Neural progenitor cell (in vitro differentiated cells): ENCODE data around the gene ZNF202. TPM values are rescaled to one million over a fixed set of nuclear protein-coding genes. Genes with fewer than 3 reads are reported as not detected.
A peak's percentile ranks its signal among the peaks of the same experiment; 100 is the strongest.
"Not testable (repeated sequence)": the region's sequence is repeated elsewhere in the genome, so short reads cannot be mapped to it uniquely, and the experiment has no call there.

ENCODE experiments used
- DNase-seq: peaks from one replicate; pipeline ENCODE4 v3.0.0-alpha.2; 2016; ENCODE audit warnings: low spot score
- H2AFZ ChIP-seq: fragments of 200-600 bp; sonication (generic); replicated peaks from 2 replicates; pipeline ENCODE4 v1.6.1; 2016; ENCODE audit warnings: antibody characterized with exemption
- H3F3A ChIP-seq: fragments of 200-600 bp; sonication (generic); 2 replicates; pipeline ENCODE4 v1.6.1; 2016; ENCODE audit warnings: antibody characterized with exemption, low read depth
- H3K27ac ChIP-seq: fragments of 200-600 bp; sonication (generic); 2 replicates; pipeline ENCODE4 v1.5.1; 2016; ENCODE audit warnings: mild to moderate bottlenecking
- H3K27me3 ChIP-seq: fragments of 200-600 bp; sonication (generic); 2 replicates; pipeline ENCODE4 v1.6.1; 2016; ENCODE audit warnings: mild to moderate bottlenecking, moderate library complexity
- H3K36me3 ChIP-seq: fragments of 200-600 bp; sonication (generic); 2 replicates; pipeline ENCODE4 v1.5.1; 2016
- H3K4me1 ChIP-seq: fragments of 200-600 bp; sonication (generic); 2 replicates; pipeline ENCODE4 v1.6.1; 2016; ENCODE audit warnings: mixed run types
- H3K4me2 ChIP-seq: fragments of 200-600 bp; sonication (generic); 2 replicates; pipeline ENCODE4 v1.6.1; 2016
- H3K4me3 ChIP-seq: fragments of 200-600 bp; sonication (generic); 2 replicates; pipeline ENCODE4 v1.5.1; 2016
- H3K79me2 ChIP-seq: fragments of 200-600 bp; sonication (generic); 2 replicates; pipeline ENCODE4 v1.6.1; 2016; ENCODE audit warnings: low read depth
- H3K9ac ChIP-seq: fragments of 200-600 bp; sonication (generic); 2 replicates; pipeline ENCODE4 v1.6.1; 2016
- H3K9me3 ChIP-seq: fragments of 200-600 bp; sonication (generic); 2 replicates; pipeline ENCODE4 v1.5.1; 2016; ENCODE audit warnings: low read depth
- H4K20me1 ChIP-seq: fragments of 200-600 bp; sonication (generic); 2 replicates; pipeline ENCODE4 v1.6.1; 2016; ENCODE audit warnings: low read depth
- H3K27ac Mint-ChIP-seq: 3 replicates; pipeline ENCODE4 v1.8.0; 2021; ENCODE audit warnings: mixed read lengths
- H3K27me3 Mint-ChIP-seq: 2 replicates; pipeline ENCODE4 v1.8.0; 2022; ENCODE audit warnings: low read depth, mild to moderate bottlenecking, inconsistent platforms, moderate library complexity, mixed read lengths; ENCODE audit not compliant: insufficient read depth
- H3K36me3 Mint-ChIP-seq: 3 replicates; pipeline ENCODE4 v1.8.0; 2021; ENCODE audit warnings: mixed read lengths
- H3K4me1 Mint-ChIP-seq: 3 replicates; pipeline ENCODE4 v1.8.0; 2021; ENCODE audit warnings: mixed read lengths
- H3K4me3 Mint-ChIP-seq: 3 replicates; pipeline ENCODE4 v1.8.0; 2021; ENCODE audit warnings: mild to moderate bottlenecking, moderate library complexity, mixed read lengths
- H3K9me3 Mint-ChIP-seq: 3 replicates; pipeline ENCODE4 v1.8.0; 2020; ENCODE audit warnings: mixed read lengths
- EZH2 ChIP-seq: fragments of 200-600 bp; sonication (generic); IDR thresholded peaks from 2 replicates; pipeline ENCODE4 v1.6.1; 2017; ENCODE audit warnings: antibody characterized with exemption, mild to moderate bottlenecking, moderate library complexity
- EZH2phosphoT487 ChIP-seq: fragments of 200-600 bp; sonication (generic); IDR thresholded peaks from 2 replicates; pipeline ENCODE4 v1.6.1; 2017; ENCODE audit warnings: antibody characterized with exemption
- total RNA-seq: library from RNA; depleted of rRNA; stranded (reverse); fragments of >200 nt; gene quantifications from 2 replicates; pipeline ENCODE4 v1.2.3, GENCODE V29; 2015; ENCODE audit warnings: low replicate concordance
- TF ChIP-seq, protein P1 (sequence below): fragments of 200-600 bp; sonication (generic); IDR thresholded peaks from 2 replicates; pipeline ENCODE4 v1.5.1; 2017; ENCODE audit warnings: antibody characterized with exemption, mild to moderate bottlenecking

The ZNF202 gene
- total RNA-seq, 1 donor from 2014 or later, result 16.4 TPM

DNA sequence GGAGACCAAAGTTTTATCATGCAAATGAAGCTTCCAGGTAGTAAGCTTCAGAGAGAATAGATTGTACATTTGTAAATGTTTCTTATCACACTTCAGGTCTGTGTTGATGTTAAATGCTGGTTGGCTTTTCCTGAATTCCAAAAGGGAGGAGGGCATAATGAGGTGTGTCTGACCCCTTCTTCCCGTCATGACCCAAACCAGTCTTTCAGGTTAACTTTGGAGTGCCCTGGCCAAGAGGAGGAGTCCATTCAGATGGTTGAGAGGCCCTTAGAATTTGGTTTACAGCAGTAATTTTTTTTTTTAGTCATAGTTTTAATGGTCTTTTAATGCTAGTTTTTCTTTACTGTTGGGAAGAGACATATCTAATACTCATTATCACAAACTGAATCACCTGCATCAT, 10.3 kb upstream of the ZNF202 start:
- no peak overlapping the region for H2AFZ ChIP-seq
- H3K79me2 ChIP-seq, result no peaks in the 10 kb centered on the region
- no peak overlapping the region for H3K4me2 ChIP-seq
- no peaks in the 10 kb centered on the region for H3K36me3 ChIP-seq
- TF ChIP-seq EZH2, result no peak
- TF ChIP-seq EZH2phosphoT487, result no peak
- TF ChIP-seq, protein P1, sequence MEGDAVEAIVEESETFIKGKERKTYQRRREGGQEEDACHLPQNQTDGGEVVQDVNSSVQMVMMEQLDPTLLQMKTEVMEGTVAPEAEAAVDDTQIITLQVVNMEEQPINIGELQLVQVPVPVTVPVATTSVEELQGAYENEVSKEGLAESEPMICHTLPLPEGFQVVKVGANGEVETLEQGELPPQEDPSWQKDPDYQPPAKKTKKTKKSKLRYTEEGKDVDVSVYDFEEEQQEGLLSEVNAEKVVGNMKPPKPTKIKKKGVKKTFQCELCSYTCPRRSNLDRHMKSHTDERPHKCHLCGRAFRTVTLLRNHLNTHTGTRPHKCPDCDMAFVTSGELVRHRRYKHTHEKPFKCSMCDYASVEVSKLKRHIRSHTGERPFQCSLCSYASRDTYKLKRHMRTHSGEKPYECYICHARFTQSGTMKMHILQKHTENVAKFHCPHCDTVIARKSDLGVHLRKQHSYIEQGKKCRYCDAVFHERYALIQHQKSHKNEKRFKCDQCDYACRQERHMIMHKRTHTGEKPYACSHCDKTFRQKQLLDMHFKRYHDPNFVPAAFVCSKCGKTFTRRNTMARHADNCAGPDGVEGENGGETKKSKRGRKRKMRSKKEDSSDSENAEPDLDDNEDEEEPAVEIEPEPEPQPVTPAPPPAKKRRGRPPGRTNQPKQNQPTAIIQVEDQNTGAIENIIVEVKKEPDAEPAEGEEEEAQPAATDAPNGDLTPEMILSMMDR, result no peak
- Mint-ChIP-seq H3K27ac (no peak overlapping the region), H3K36me3 (no peaks in the 10 kb centered on the region), H3K4me1 (no peaks in the 10 kb centered on the region), H3K27me3 (peaks cover 8% of the 10 kb centered on the region), H3K4me3 (no peak overlapping the region), H3K9me3 (no peaks in the 10 kb centered on the region)
- H3K9me3 ChIP-seq, result no peaks in the 10 kb centered on the region
- H3F3A ChIP-seq, result no peaks in the 10 kb centered on the region
- DNase-seq, result no peak
- no peak overlapping the region for H3K9ac ChIP-seq
- no peaks in the 10 kb centered on the region for H4K20me1 ChIP-seq
- H3K4me3 ChIP-seq, result no peak overlapping the region
- no peaks in the 10 kb centered on the region for H3K27me3 ChIP-seq
- H3K4me1 ChIP-seq, result no peaks in the 10 kb centered on the region
- H3K27ac ChIP-seq, result no peak overlapping the region

DNA sequence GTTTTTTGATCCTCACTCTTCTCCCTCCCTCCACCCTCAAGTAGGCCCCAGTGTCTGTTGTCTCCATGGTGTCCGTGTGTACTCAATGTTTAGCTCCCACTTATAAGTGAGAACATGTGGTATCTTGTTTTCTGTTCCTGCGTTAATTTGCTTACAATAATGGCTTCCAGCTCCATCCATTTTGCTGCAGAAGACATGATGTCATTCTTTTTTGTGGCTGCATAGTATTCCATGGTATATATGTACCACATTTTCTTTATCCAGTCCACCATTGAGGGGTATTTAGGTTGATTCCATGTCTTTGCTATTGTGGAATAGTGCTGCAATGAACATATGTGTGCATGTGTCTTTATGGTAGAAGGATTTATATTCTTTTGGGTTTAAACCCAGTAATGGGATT, 6.9 kb upstream of the ZNF202 start:
- H3K36me3 Mint-ChIP-seq, result not testable (repeated sequence)

DNA sequence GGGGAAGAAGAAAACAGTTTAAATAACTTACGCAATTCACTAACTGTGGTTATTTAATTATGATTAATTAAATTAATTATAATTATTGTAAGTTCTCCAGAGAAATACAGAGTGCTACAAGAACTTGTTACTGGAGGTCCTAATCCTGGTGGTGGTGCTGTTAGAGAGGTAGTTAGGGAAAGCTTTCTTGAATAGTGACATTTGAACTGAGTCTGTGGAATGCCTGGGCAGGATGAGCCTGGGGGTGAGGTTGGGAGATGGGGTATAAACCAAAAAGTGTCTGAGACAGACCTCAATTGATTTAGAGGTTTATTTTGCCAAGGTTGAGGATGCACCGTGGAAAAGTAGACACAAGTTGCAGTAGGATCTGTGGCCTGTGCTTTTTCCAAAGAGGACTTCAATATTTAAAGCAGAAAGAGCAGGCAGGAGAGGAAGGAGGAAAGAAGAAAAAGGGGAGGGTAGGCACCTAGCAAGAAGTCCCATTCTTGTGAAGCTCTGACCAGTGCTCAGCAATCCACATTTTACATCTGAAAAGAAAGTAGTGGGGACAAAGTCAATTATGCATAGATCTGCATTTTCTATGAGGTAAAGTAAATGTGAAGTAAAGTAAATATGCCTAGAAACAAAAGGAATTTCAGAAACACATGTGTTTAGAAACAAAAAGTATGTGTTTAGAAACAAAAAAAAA, 4.4 kb upstream of the ZNF202 start:
- H3K9me3 Mint-ChIP-seq, result no peaks in the 10 kb centered on the region
- H3K36me3 Mint-ChIP-seq, result no peaks in the 10 kb centered on the region
- TF ChIP-seq EZH2phosphoT487 (no peak), EZH2 (no peak)
- TF ChIP-seq, protein P1, result peak; percentile 33
- H3K27me3 ChIP-seq, result no peaks in the 10 kb centered on the region
- no peak overlapping the region for H3K4me3 Mint-ChIP-seq
- H3F3A ChIP-seq, result peaks cover 18% of the 10 kb centered on the region
- H3K27ac ChIP-seq, result no peak overlapping the region
- peaks cover 5% of the 10 kb centered on the region for H3K79me2 ChIP-seq
- no peak overlapping the region for H3K9ac ChIP-seq
- no peak overlapping the region for H3K27ac Mint-ChIP-seq
- peak overlapping the region; percentile 85 for H2AFZ ChIP-seq
- H3K9me3 ChIP-seq, result no peaks in the 10 kb centered on the region
- H3K4me1 Mint-ChIP-seq, result peaks cover 10% of the 10 kb centered on the region
- peak; percentile 41 for DNase-seq
- H3K4me1 ChIP-seq, result peaks cover 18% of the 10 kb centered on the region
- no peak overlapping the region for H3K4me2 ChIP-seq
- no peak overlapping the region for H3K4me3 ChIP-seq
- H3K27me3 Mint-ChIP-seq, result peaks cover 5% of the 10 kb centered on the region
- no peaks in the 10 kb centered on the region for H3K36me3 ChIP-seq
- H4K20me1 ChIP-seq, result peaks cover under 1% of the 10 kb centered on the region

More for the DNA sequence above, 6.9 kb upstream of the ZNF202 start:
- H3K36me3 ChIP-seq, H3K4me1 ChIP-seq, H3K27ac Mint-ChIP-seq, H3K4me3 ChIP-seq, H3K27me3 Mint-ChIP-seq, H3K9ac ChIP-seq, H3K4me1 Mint-ChIP-seq, H4K20me1 ChIP-seq, H2AFZ ChIP-seq, H3K9me3 Mint-ChIP-seq, H3F3A ChIP-seq, H3K9me3 ChIP-seq, H3K4me3 Mint-ChIP-seq, H3K4me2 ChIP-seq, H3K27me3 ChIP-seq, DNase-seq, H3K27ac ChIP-seq, H3K79me2 ChIP-seq: not testable (repeated sequence)

DNA sequence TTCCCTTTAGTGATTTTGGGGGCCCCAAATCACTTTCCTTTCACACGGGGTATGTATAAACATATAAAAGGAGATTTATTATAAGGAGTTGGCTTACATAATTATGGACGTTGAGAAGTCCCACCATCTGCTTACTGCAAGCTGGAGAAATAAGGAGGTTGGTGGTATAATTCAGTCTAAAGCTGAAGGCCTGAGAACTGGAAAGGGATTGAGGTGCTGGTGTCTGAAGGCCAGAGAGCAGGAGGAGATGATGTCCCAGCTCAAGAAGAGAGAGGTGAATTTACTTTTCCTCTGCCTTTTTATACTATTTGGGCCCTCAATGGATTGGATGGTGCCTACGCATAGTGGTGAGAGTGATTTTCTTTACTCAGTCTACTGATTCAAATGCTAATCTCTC, 1.3 kb upstream of the ZNF202 start:
- DNase-seq, result no peak
- H3K27me3 Mint-ChIP-seq, result peaks cover 8% of the 10 kb centered on the region
- peak overlapping the region; percentile 90 for H3K4me2 ChIP-seq
- peaks cover 18% of the 10 kb centered on the region for H3F3A ChIP-seq
- H3K4me1 Mint-ChIP-seq, result peaks cover 18% of the 10 kb centered on the region
- H3K36me3 ChIP-seq, result peaks cover 8% of the 10 kb centered on the region
- H3K27ac ChIP-seq, result no peak overlapping the region
- peak overlapping the region; percentile 97 for H3K4me3 ChIP-seq
- peak overlapping the region; percentile 90 for H3K4me3 Mint-ChIP-seq
- H3K9me3 Mint-ChIP-seq, result peaks cover 2% of the 10 kb centered on the region
- H3K9ac ChIP-seq, result no peak overlapping the region
- TF ChIP-seq EZH2phosphoT487, result no peak
- TF ChIP-seq, protein P1, result no peak
- no peak for TF ChIP-seq EZH2
- H3K9me3 ChIP-seq, result no peaks in the 10 kb centered on the region
- peaks cover 10% of the 10 kb centered on the region for H4K20me1 ChIP-seq
- peaks cover 14% of the 10 kb centered on the region for H3K36me3 Mint-ChIP-seq
- H3K4me1 ChIP-seq, result peaks cover 24% of the 10 kb centered on the region
- H3K27me3 ChIP-seq, result no peaks in the 10 kb centered on the region
- peak overlapping the region; percentile 97 for H2AFZ ChIP-seq
- peaks cover 37% of the 10 kb centered on the region for H3K79me2 ChIP-seq
- no peak overlapping the region for H3K27ac Mint-ChIP-seq
